ENCODE results near the gene HLA-G.
"Not testable (repeated sequence)": the region's sequence is repeated elsewhere in the genome, so short reads cannot be mapped to it uniquely, and the experiment has no call there.

The HLA-G gene

DNA sequence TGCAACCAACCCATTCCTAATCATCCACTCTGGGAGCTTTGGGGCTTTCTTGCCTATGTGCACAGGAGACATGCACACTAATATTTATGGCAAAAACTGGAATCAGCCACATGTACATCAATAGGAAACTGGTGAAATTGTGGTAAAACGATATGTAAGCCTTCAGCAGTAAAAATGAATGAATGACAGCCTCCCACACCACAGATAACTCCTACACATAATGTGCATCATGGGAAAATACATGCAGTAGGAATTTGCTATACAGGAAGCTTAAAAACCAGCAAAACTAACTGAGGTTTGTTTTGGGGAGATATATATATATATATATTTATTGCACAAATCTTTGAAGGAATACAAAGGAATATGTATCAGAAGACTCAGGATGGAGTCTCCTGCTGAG is 47.6 kb downstream of the HLA-G start:
- DNase-seq, result no peak

- not testable (repeated sequence) for DNase-seq
These were observed 48.1 kb downstream of the HLA-G start for GRCh38 chr6:29875734-29876133.
